Activated CD4-positive, alpha-beta memory T cell treated with anti-CD3 and anti-CD28 coated beads, Interleukin-2, amount 10 ng/mL, durations not matched to agents 7 days and 5 days (primary cell): ENCODE results near the gene CILP. TPM values are rescaled to one million over a fixed set of nuclear protein-coding genes. Genes with fewer than 3 reads are reported as not detected.
A peak's percentile ranks its signal among the peaks of the same experiment; 100 is the strongest.

ENCODE experiments used
- CTCF ChIA-PET: fragments of 350-600 bp; sonication (Branson Sonifier 250); formaldehyde crosslinking; loops from one replicate; lab custom pipeline; 2021; ENCODE audit warnings: antibody characterized with exemption, inconsistent platforms; lab: Charles Lee
- POLR2A ChIA-PET: fragments of 350-600 bp; sonication (Branson Sonifier 250); formaldehyde crosslinking; loops from one replicate; lab custom pipeline; 2021; ENCODE audit warnings: antibody characterized with exemption; lab: Charles Lee
- DNase-seq: peaks from one replicate; pipeline ENCODE4 v3.0.0-alpha.2; 2020
- H3K27ac Mint-ChIP-seq: one replicate; pipeline ENCODE4 v1.8.0; 2021; ENCODE audit warnings: mild to moderate bottlenecking, mixed read lengths
- H3K27me3 Mint-ChIP-seq: one replicate; pipeline ENCODE4 v1.8.0; 2021; ENCODE audit warnings: mixed read lengths
- H3K36me3 Mint-ChIP-seq: one replicate; pipeline ENCODE4 v1.8.0; 2021; ENCODE audit warnings: low read depth, mixed read lengths
- H3K4me1 Mint-ChIP-seq: one replicate; pipeline ENCODE4 v1.8.0; 2021; ENCODE audit warnings: mixed read lengths
- H3K4me3 Mint-ChIP-seq: one replicate; pipeline ENCODE4 v1.8.0; 2021; ENCODE audit warnings: mild to moderate bottlenecking, mixed read lengths
- H3K9me3 Mint-ChIP-seq: one replicate; pipeline ENCODE4 v1.8.0; 2021; ENCODE audit warnings: mixed read lengths
- total RNA-seq, 2 experiments: library from RNA; stranded (reverse); gene quantifications; one replicate each; pipeline ENCODE4 v1.2.3, GENCODE V29; 2021

CILP gene
- total RNA-seq, 2 experiments from 2014 or later = not detected

DNA sequence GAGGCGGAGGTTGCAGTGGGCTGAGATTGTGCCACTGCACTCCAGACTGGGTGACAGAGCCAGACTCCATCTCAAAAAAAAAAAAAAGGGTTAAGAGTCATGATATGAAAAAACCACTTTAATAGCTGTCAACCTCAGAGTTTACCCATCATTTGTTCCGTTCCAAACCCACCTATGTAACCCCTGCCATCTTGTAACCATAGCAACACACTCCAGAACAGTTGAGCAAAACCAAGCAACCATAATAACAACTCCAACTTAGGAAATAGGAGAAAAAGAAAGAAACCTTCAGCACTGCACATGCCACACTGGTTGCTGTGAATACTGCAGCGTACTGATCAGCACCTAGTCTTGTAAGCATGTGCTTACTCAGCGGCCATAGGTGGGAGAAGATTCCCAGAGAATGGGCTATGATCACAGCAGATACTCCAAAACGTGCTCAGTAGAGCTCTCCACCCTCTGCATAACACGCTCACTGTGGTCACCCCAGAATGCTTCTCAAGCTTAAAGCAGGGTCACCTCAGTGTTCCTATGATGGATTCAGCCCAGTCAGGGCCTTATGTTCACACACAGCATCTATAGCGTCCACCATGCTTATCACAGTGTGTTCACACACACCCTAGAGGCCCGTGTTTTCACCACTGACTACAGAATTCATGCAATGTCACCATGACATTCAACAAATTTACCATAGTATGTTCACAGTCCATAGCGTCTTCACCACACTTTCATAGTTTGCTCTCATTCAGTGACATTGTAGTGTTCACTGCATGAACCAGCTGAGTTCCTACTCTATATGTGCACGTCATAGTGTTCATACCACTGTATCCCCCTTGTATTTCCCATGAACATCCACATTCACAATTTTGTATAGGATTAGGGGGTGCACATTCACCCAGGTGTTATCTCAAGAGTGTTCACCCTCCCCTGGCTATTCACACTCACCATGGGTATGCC is 6.5 kb upstream of the CILP start:
- no peak overlapping the region for H3K27ac Mint-ChIP-seq
- H3K4me3 Mint-ChIP-seq = no peak overlapping the region
- no peak for DNase-seq
- ChIA-PET POLR2A (interaction anchor here (0.7 kb wide), 1 partner anchor 87 kb away, joined by 5 read pairs; the partner anchor contains the start of gene RNU5B-1), CTCF (interaction anchor here (0.6 to 1.0 kb wide), 2 partner anchors 10 to 184 kb away, joined by 3 to 5 read pairs; no protein-coding TSS in a partner anchor)
- H3K27me3 Mint-ChIP-seq = no peaks in the 10 kb centered on the region
- no peaks in the 10 kb centered on the region for H3K36me3 Mint-ChIP-seq
- no peaks in the 10 kb centered on the region for H3K9me3 Mint-ChIP-seq
- no peaks in the 10 kb centered on the region for H3K4me1 Mint-ChIP-seq

DNA sequence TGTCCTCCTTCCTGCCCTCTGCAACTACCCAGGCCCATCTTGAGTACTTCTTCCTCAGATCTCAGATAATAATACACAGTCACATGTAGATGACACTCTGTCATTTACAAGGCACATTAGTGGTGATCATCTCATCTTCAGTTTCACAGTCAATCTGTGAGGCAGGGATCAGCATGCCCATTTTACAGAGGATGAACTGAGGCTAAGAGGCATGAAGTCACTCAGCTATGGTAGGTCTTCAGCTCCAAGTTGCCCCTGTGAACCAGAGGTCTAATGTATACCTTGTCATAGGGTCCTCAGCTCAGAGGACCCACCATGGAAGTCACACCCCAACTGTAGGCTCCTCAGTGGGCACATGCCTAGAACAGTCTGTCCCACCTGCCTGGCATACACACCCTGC is 4.2 kb upstream of the CILP start:
- no peak for DNase-seq
- Mint-ChIP-seq H3K27ac (no peak overlapping the region), H3K4me3 (no peak overlapping the region), H3K36me3 (no peaks in the 10 kb centered on the region), H3K27me3 (no peaks in the 10 kb centered on the region), H3K9me3 (no peaks in the 10 kb centered on the region), H3K4me1 (no peaks in the 10 kb centered on the region)
- CTCF ChIA-PET = interaction anchor here (1.7 kb wide), 1 partner anchor 13 kb away, joined by 3 read pairs; no protein-coding TSS in a partner anchor
- POLR2A ChIA-PET = no interaction called here

DNA sequence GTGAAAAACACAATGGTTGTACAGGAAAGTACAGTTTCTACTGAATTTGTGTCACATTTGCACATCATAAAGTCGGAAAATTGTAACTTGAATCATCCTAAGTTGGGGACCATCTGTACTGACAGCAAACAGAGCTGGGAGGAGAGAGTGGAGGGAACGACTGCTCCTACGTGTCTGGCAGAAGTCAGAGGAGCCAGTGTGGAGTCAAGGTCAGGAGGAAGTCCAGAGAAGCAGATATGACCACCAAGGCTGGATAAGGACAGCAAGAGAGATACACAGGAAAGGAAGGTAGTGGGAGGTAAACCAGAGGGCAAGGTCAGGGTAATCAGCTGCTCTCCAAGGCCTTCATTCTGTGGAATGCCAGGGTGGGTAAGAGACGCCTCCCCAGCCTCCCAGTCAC is 2.7 kb upstream of the CILP start:
- no peaks in the 10 kb centered on the region for H3K9me3 Mint-ChIP-seq
- ChIA-PET CTCF (no interaction called here), POLR2A (no interaction called here)
- no peaks in the 10 kb centered on the region for H3K36me3 Mint-ChIP-seq
- H3K27me3 Mint-ChIP-seq = no peaks in the 10 kb centered on the region
- H3K4me1 Mint-ChIP-seq = no peaks in the 10 kb centered on the region
- DNase-seq = no peak
- H3K4me3 Mint-ChIP-seq = no peak overlapping the region
- no peak overlapping the region for H3K27ac Mint-ChIP-seq

DNA sequence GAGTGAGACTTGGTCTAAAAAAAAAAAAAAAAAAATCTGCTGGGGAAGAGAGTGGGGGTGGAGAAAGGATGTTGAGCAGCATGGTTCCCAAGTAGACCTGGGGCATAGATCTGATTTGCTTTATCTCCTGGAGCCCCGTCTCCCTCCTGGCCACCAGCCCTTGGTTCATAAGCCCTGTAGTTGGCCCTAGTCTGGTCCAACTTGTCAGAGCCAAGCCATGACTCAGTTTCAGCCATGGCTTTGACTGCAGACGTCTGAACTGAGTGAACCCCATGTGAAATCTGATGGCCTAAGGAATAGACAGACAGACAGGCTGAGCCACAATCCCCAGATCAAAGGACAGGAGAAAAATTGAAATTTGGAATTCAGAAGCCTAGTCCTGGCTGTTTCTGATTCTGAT is 2.0 kb upstream of the CILP start:
- POLR2A ChIA-PET = no interaction called here

DNA sequence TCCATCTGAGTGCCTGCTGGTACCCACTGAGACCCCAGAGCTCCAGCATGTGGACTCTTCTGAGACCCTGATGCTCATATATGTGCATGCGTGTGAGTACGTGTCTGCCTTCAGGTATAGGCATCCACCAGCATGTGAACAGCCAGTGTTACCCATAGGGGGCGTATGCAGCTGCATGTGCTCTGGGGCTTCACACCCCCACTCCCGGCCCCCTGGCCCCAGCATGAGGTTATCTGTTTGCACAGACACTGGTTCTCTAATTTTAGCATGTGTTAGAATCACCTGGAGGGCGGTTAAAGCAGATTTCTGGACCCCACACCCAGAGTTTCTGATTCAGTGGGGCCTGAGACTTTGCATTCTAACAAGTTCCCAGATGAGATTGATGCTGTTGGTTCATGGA is 824 bp upstream of the CILP start:
- Mint-ChIP-seq H3K4me1 (no peaks in the 10 kb centered on the region), H3K27ac (no peak overlapping the region), H3K36me3 (no peaks in the 10 kb centered on the region), H3K27me3 (no peaks in the 10 kb centered on the region), H3K4me3 (no peak overlapping the region), H3K9me3 (no peaks in the 10 kb centered on the region)
- ChIA-PET CTCF (interaction anchor here (1.1 to 1.2 kb wide), 2 partner anchors 12 kb away, joined by 3 read pairs; no protein-coding TSS in a partner anchor), POLR2A (interaction anchor here (1.2 kb wide), 1 partner anchor 93 kb away, joined by 4 read pairs; the partner anchor contains the start of gene RNU5B-1)
- peak; percentile 41 for DNase-seq

More for the DNA sequence above, 2.0 kb upstream of the CILP start:
- H3K36me3 Mint-ChIP-seq = no peaks in the 10 kb centered on the region
- CTCF ChIA-PET = interaction anchor here (1.2 kb wide), 1 partner anchor 11 kb away, joined by 3 read pairs; no protein-coding TSS in a partner anchor
- H3K4me3 Mint-ChIP-seq = no peak overlapping the region
- no peaks in the 10 kb centered on the region for H3K27me3 Mint-ChIP-seq
- H3K4me1 Mint-ChIP-seq = no peaks in the 10 kb centered on the region
- no peak for DNase-seq
- no peak overlapping the region for H3K27ac Mint-ChIP-seq
- no peaks in the 10 kb centered on the region for H3K9me3 Mint-ChIP-seq

DNA sequence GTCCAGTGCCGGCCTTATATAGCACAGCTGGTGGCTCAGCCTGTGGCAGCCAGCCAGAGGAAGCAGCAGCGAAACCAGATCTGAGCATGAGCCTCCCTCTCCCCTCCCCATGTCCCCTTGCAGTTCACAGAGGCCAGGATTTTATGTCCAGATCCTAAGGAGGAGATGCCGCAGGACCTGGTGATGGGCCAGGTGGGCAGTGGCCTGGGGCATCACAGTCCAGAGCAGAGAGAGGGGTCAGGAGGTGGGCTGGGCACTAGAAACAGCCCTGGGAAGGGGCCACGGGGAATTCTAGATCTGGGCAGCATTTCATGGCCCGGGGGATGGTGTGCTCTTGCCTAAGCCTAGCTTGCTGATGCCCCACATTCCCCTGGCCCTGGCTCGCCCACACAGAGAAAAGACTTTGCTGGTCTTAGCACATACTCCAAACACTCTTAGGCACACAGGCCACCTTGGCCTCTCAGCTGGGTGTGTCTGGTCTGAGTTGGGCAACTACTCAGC is 259 bp upstream of the CILP start:
- Mint-ChIP-seq H3K9me3 (no peaks in the 10 kb centered on the region), H3K27me3 (no peaks in the 10 kb centered on the region), H3K27ac (no peak overlapping the region), H3K4me1 (no peaks in the 10 kb centered on the region), H3K4me3 (no peak overlapping the region), H3K36me3 (no peaks in the 10 kb centered on the region)
- no peak for DNase-seq
- POLR2A ChIA-PET = interaction anchor here (1.2 kb wide), 1 partner anchor 93 kb away, joined by 4 read pairs; the partner anchor contains the start of gene RNU5B-1
- CTCF ChIA-PET = interaction anchor here (0.7 to 1.1 kb wide), 2 partner anchors 9 to 12 kb away, joined by 3 to 4 read pairs; no protein-coding TSS in a partner anchor

DNA sequence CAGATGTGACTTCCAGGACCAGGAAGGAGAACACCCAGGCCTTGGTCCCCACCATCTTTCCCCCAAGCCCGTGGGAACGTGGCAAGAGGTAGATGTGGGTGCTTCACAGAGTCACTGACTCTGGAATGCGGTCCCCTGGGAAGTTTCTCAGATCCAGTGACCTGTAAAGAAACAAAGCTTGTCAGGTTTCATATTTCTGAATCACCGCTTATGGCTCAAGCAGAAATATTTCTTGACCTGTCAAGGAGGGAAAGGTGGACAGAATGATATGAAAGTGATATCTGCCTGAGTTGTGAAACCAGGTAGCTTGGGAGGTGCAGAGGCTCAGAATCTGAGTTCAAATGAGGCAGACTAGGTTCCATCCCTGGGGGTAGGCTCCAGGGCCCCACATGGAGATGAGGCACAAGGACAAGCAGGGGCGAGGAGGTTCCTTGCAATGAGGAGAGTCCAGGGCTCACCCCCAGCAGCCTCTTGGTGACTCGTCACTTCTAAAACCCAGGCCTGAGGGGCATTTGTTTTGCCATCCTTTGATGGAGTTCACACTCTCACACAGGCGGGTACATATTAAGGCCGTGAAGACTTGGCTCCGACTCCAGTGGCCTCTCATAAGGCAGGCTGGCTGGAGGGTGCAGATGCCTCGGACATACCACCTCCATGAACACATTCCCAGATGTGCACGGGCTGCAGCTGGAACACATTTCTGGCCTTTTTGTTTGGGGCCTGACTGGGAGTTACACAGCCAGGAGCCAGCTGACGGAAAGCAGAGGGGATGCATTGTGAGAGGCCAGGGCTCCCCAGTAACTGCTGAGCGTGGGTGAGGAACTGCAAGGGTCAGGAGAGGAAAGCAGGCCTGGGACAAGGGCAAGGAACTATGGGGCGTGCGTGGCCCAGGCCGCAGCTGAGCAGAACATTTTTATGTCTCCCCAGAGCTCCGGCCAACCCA is 1.3 kb downstream of the CILP start:
- no peaks in the 10 kb centered on the region for H3K36me3 Mint-ChIP-seq
- no peak overlapping the region for H3K4me3 Mint-ChIP-seq
- H3K9me3 Mint-ChIP-seq = no peaks in the 10 kb centered on the region
- H3K27ac Mint-ChIP-seq = no peak overlapping the region
- POLR2A ChIA-PET = no interaction called here
- DNase-seq = no peak
- CTCF ChIA-PET = interaction anchor here (1.1 to 1.9 kb wide), 2 partner anchors 87 to 109 kb away, joined by 3 to 6 read pairs; no protein-coding TSS in a partner anchor
- no peaks in the 10 kb centered on the region for H3K4me1 Mint-ChIP-seq
- H3K27me3 Mint-ChIP-seq = no peaks in the 10 kb centered on the region

DNA sequence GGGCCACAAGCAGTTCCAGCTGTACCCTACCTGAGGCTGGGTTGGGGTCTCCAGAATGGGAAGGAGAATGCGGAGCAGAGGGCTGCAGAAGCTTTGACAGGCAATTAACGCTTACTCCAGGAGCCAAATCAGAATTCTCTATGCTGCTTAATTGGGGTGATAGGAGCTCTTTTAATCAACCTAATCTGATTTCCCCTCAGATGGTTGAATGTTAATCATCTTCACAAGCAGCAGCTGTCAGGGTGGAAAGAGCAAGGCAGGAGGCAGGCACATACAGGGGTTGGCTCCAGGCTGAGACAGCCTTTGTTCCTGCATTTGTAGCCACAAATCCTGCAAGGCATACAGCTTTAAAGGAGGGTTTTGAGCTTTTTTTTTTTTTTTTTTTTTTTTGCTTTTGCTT is 2.6 kb downstream of the CILP start:
- H3K9me3 Mint-ChIP-seq = no peaks in the 10 kb centered on the region
- H3K27me3 Mint-ChIP-seq = peaks cover 2% of the 10 kb centered on the region
- no peaks in the 10 kb centered on the region for H3K4me1 Mint-ChIP-seq
- H3K27ac Mint-ChIP-seq = no peak overlapping the region
- no peaks in the 10 kb centered on the region for H3K36me3 Mint-ChIP-seq
- no peak overlapping the region for H3K4me3 Mint-ChIP-seq
- POLR2A ChIA-PET = interaction anchor here (1.0 kb wide), 1 partner anchor 96 kb away, joined by 4 read pairs; the partner anchor contains the start of gene RNU5B-1
- no peak for DNase-seq
- CTCF ChIA-PET = interaction anchor here (0.5 to 1.9 kb wide), 3 partner anchors 23 to 229 kb away, joined by 3 to 6 read pairs (median 3); no protein-coding TSS in a partner anchor

DNA sequence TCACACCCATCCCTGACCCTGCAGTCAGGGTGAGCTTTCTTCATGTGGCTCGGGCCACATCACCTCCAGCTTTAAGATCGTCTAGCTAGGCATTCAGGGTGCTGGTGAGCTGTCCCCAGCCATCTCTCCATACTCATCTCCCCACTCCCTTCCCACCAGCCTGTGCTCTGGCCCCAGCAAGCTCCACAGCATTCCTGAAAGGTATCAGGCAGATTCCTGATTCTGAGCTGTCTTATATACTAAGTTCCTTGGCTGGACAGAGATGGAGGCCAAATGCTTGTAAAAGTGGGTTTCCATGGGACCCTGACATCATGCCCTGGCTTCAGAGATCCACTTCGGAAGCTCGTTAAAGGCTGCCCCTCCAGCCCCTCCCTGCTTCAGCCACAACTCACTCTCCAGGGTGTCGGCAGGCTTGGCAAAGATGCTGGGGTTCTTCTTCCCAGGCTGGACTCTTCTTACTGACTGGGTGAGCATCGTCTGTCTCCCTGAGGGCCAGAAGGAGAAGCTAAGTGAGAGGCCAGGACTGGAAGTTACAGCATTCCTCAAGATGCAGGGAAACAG is 3.9 kb downstream of the CILP start:
- H3K9me3 Mint-ChIP-seq = no peaks in the 10 kb centered on the region
- ChIA-PET CTCF (interaction anchor here (0.5 to 1.0 kb wide), 2 partner anchors 10 to 88 kb away, joined by 3 read pairs; no protein-coding TSS in a partner anchor), POLR2A (no interaction called here)
- no peak overlapping the region for H3K4me3 Mint-ChIP-seq
- no peaks in the 10 kb centered on the region for H3K4me1 Mint-ChIP-seq
- no peaks in the 10 kb centered on the region for H3K36me3 Mint-ChIP-seq
- no peak overlapping the region for H3K27ac Mint-ChIP-seq
- peaks cover 2% of the 10 kb centered on the region for H3K27me3 Mint-ChIP-seq
- DNase-seq = no peak

DNA sequence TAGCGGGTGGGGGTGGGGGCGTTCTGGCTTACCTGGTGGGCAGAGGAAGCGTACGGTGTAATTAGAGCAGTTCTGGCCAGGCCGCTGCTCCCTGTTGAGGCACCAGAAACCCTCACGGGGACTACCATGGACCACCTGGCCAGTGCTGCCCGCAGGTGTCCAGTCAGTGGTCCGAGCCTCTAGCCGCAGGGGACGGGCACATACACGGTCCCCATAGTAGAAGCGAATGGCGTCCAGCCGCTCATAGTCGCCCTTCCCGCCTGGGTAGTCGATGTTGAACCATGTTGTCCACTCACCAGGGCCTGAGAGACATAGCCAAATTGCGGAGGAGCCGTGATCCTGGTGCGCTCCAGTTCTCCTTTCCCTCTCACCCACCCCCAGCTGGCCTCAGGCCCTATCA is 4.5 kb downstream of the CILP start:
- ChIA-PET POLR2A (no interaction called here), CTCF (interaction anchor here (0.5 to 1.0 kb wide), 2 partner anchors 11 to 89 kb away, joined by 3 read pairs; no protein-coding TSS in a partner anchor)
- H3K36me3 Mint-ChIP-seq = no peaks in the 10 kb centered on the region
- H3K4me3 Mint-ChIP-seq = no peak overlapping the region
- no peak for DNase-seq
- peaks cover 2% of the 10 kb centered on the region for H3K27me3 Mint-ChIP-seq
- H3K4me1 Mint-ChIP-seq = no peaks in the 10 kb centered on the region
- no peak overlapping the region for H3K27ac Mint-ChIP-seq
- H3K9me3 Mint-ChIP-seq = no peaks in the 10 kb centered on the region

DNA sequence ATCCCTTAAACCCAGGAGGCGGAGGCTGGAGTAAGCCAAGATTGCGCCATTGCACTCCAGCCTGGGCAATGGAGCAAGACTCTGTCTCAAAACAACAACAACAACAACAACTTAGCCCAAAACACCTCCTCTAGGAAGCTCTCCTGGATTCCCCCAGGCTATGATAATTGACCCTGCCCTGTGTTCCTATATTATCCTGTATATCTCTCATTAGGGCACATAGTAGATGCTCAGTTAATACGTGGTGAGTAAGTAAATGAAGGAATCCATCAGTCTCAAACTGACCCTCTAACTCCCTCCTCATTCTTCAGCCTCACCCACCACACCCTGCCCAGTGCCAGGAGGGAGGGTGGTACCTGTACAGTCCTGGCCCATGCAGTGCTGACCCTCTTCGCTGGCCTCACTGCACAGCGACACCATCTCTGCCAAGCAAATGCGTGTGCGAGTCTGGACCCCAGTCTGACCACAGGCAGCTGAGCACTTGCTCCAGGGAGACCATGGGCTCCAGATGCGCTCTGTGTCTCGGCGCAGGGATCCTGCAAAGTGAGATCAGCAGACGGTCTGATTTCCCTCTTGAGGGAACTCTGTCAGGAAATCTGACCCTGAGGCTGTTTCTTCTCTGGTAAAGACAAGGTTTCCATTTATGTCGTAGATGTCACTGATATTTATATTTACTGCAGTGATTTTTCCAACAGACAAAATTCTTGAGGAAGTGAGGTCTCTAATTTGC is 6.2 kb downstream of the CILP start:
- H3K27me3 Mint-ChIP-seq = peaks cover 9% of the 10 kb centered on the region
- ChIA-PET CTCF (no interaction called here), POLR2A (no interaction called here)
- H3K4me1 Mint-ChIP-seq = no peaks in the 10 kb centered on the region
- no peak overlapping the region for H3K27ac Mint-ChIP-seq
- H3K4me3 Mint-ChIP-seq = no peak overlapping the region
- no peaks in the 10 kb centered on the region for H3K36me3 Mint-ChIP-seq
- DNase-seq = no peak
- no peaks in the 10 kb centered on the region for H3K9me3 Mint-ChIP-seq
